GM12878 (cell line): Measurements from ENCODE around the gene SPATA45. TPM values are rescaled to one million over a fixed set of nuclear protein-coding genes. Genes with fewer than 3 reads are reported as not detected.

Experiments used
- BCL11A ChIP-seq: IDR thresholded peaks from 2 replicates; pipeline ENCODE4 v1.6.1; 2011; ENCODE audit warnings: low read depth, low read length
- CEBPB ChIP-seq, 2 experiments: fragments of 150-350 bp in 1 of 2; IDR thresholded peaks; 2 replicates each; pipeline ENCODE4 v1.6.1; 2012 to 2014; ENCODE audit warnings: low read depth in 2 of 2, low read length in 2 of 2, borderline replicate concordance in 1 of 2, inconsistent platforms in 1 of 2
- CHD4 ChIP-seq: fragments of 200-600 bp; sonication (generic); IDR thresholded peaks from 2 replicates; pipeline ENCODE4 v1.6.1; 2016; ENCODE audit warnings: mild to moderate bottlenecking
- CREM ChIP-seq: IDR thresholded peaks from 2 replicates; pipeline ENCODE4 v1.6.1; 2014; ENCODE audit warnings: antibody characterized with exemption, low read depth
- CTCF ChIP-seq, 3 experiments: IDR thresholded peaks in 2 of 3; conservative IDR thresholded peaks in 1 of 3; 2 replicates each; pipeline ENCODE4 v1.5.1; 2011; ENCODE audit warnings: low read depth in 3 of 3, low read length in 3 of 3, mild to moderate bottlenecking in 3 of 3, control low read depth in 2 of 3, moderate library complexity in 2 of 3, inconsistent platforms in 1 of 3, mixed read lengths in 1 of 3; ENCODE audit not compliant: control insufficient read depth in 2 of 3, insufficient read depth in 1 of 3; ENCODE audit errors: extremely low read depth in 1 of 3
- DPF2 ChIP-seq: fragments of 450-650 bp; IDR thresholded peaks from 2 replicates; pipeline ENCODE4 v1.6.1; 2017; ENCODE audit warnings: mild to moderate bottlenecking
- EED ChIP-seq: sonication (generic); IDR thresholded peaks from 2 replicates; pipeline ENCODE4 v1.6.1; 2016; ENCODE audit warnings: antibody characterized with exemption, low read depth
- EP300 ChIP-seq, 2 experiments: fragments of 150-350 bp in 1 of 2; IDR thresholded peaks; 2 replicates each; pipeline ENCODE4 v1.6.1; 2011 to 2012; ENCODE audit warnings: low read depth in 2 of 2, low read length in 2 of 2, borderline replicate concordance in 1 of 2, improper control_type of control experiment in 1 of 2, inconsistent platforms in 1 of 2; ENCODE audit not compliant: control insufficient read depth in 1 of 2
- ETV6 ChIP-seq, 2 experiments: fragments of 450-650 bp in 1 of 2; IDR thresholded peaks in 1 of 2; conservative IDR thresholded peaks in 1 of 2; 2 replicates each; pipeline ENCODE4 v1.6.1; 2014; ENCODE audit warnings: antibody characterized with exemption in 1 of 2, borderline replicate concordance in 1 of 2, low read depth in 1 of 2, mild to moderate bottlenecking in 1 of 2, moderate library complexity in 1 of 2
- FOS ChIP-seq: IDR thresholded peaks from 3 replicates; pipeline ENCODE4 v1.6.1; 2011; ENCODE audit warnings: borderline replicate concordance; ENCODE audit not compliant: insufficient read length; ENCODE audit errors: extremely low read depth
- IRF5 ChIP-seq: fragments of 450-650 bp; IDR thresholded peaks from 2 replicates; pipeline ENCODE4 v1.6.1; 2017; ENCODE audit warnings: borderline replicate concordance
- JUND ChIP-seq: IDR thresholded peaks from 2 replicates; pipeline ENCODE4 v1.6.1; 2012; ENCODE audit warnings: low read depth, mild to moderate bottlenecking, low read length, improper control_type of control experiment, moderate library complexity
- KAT2A ChIP-seq: conservative IDR thresholded peaks from 2 replicates; pipeline ENCODE4 v1.6.1; 2011; ENCODE audit warnings: low read depth, low read length; ENCODE audit not compliant: control insufficient read depth
- KLF5 ChIP-seq: fragments of 450-650 bp; IDR thresholded peaks from 2 replicates; pipeline ENCODE4 v1.6.1; 2014; ENCODE audit warnings: mild to moderate bottlenecking; ENCODE audit not compliant: partially characterized antibody
- NFIC ChIP-seq: IDR thresholded peaks from 2 replicates; pipeline ENCODE4 v1.6.1; 2012; ENCODE audit warnings: low read depth, mild to moderate bottlenecking, inconsistent platforms, low read length, moderate library complexity
- NFYA ChIP-seq: IDR thresholded peaks from 2 replicates; pipeline ENCODE4 v1.6.1; 2011; ENCODE audit warnings: low read depth, mild to moderate bottlenecking, low read length, improper control_type of control experiment, borderline replicate concordance
- PAX8 ChIP-seq: fragments of 450-650 bp; IDR thresholded peaks from 2 replicates; pipeline ENCODE4 v1.6.1; 2017; ENCODE audit warnings: mild to moderate bottlenecking, moderate library complexity
- PML ChIP-seq: IDR thresholded peaks from 2 replicates; pipeline ENCODE4 v1.6.1; 2012; ENCODE audit warnings: low read length, inconsistent platforms
- POLR2AphosphoS5 ChIP-seq: IDR thresholded peaks from 2 replicates; pipeline ENCODE4 v1.6.1; 2011; ENCODE audit warnings: mild to moderate bottlenecking, low read length, inconsistent platforms
- RAD51 ChIP-seq: fragments of 450-650 bp; IDR thresholded peaks from 2 replicates; pipeline ENCODE4 v1.6.1; 2016; ENCODE audit warnings: moderate library complexity, mild to moderate bottlenecking, inconsistent platforms
- SRF ChIP-seq, 2 experiments: IDR thresholded peaks; 2 replicates each; pipeline ENCODE4 v1.6.1; 2011; ENCODE audit warnings: low read depth in 2 of 2, low read length in 2 of 2, mild to moderate bottlenecking in 1 of 2, moderate library complexity in 1 of 2
- TCF7 ChIP-seq: IDR thresholded peaks from 2 replicates; pipeline ENCODE4 v1.6.1; 2014; ENCODE audit warnings: antibody characterized with exemption, borderline replicate concordance
- USF2 ChIP-seq: IDR thresholded peaks from 2 replicates; pipeline ENCODE4 v1.6.1; 2011; ENCODE audit warnings: low read depth, low read length, improper control_type of control experiment, borderline replicate concordance
- WRNIP1 ChIP-seq: IDR thresholded peaks from 2 replicates; pipeline ENCODE4 v1.6.1; 2011; ENCODE audit warnings: low read depth, low read length, improper control_type of control experiment, borderline replicate concordance
- ZNF384 ChIP-seq: IDR thresholded peaks from 2 replicates; pipeline ENCODE4 v1.6.1; 2012; ENCODE audit warnings: low read depth, mild to moderate bottlenecking, low read length, improper control_type of control experiment, borderline replicate concordance
- ZSCAN29 ChIP-seq: fragments of 450-650 bp; IDR thresholded peaks from 2 replicates; pipeline ENCODE4 v1.6.1; 2017; ENCODE audit warnings: mild to moderate bottlenecking, moderate library complexity
- ZZZ3 ChIP-seq: IDR thresholded peaks from 2 replicates; pipeline ENCODE4 v1.6.1; 2011; ENCODE audit warnings: low read depth; ENCODE audit not compliant: control insufficient read depth, insufficient read length
- polyA plus RNA-seq, 11 experiments: library from polyadenylated mRNA; depleted of rRNA in 4 of 11; unstranded in 6 of 11; stranded (reverse) in 5 of 11; fragments of >200 nt; fragmentation: Nextera tagmentation in 4 of 11; fragmentation: Illumina TruSeq in 1 of 11; extraction: Ambion mirVana in 4 of 11; extraction: Trizol in 1 of 11; gene quantifications; 1 replicate in 1 of 11; 2 replicates in 10 of 11; pipeline versions ENCODE4 v1.2.1 to v1.2.3, GENCODE V29; 2011 to 2016; ENCODE audit warnings: inconsistent platforms in 2 of 11, missing spikeins in 2 of 11, low read depth in 1 of 11
- total RNA-seq, 4 experiments: library from RNA; depleted of rRNA in 3 of 4; stranded (reverse); fragments of >200 nt in 3 of 4; fragmentation: Illumina TruSeq in 1 of 4; extraction: Trizol in 1 of 4; gene quantifications; 2 replicates each; pipeline versions ENCODE4 v1.2.1 to v1.2.3, GENCODE V29; 2013 to 2021

Gene SPATA45
- total and polyA plus RNA-seq, 10 of the 15 experiments (the other 5 are each of a cell fraction or from before 2014, with no cell fraction given), result 0.22 to 0.37 (median 0.31) TPM; not detected in 7

- TF ChIP-seq CTCF (IDR thresholded peaks at IDR 0.05 in 2 of 3, conservative IDR thresholded peaks at IDR 0.05 in 1 of 3; ENCODE audit: control insufficient read depth in 2 of 3, extremely low read depth in 1 of 3, insufficient read depth in 1 of 3, low read depth in 3 of 3, low read length in 3 of 3) (no peak), NFYA (no peak), ZZZ3 (peak; percentile 70), PAX8 (no peak), RAD51 (no peak), CEBPB (IDR thresholded peaks at IDR 0.05; ENCODE audit: borderline replicate concordance in 1 of 2, low read depth in 2 of 2, low read length in 2 of 2) (peak in 1 of 2 experiments; percentile 29; a peak in 1 of 4 replicates), WRNIP1 (peak; percentile 91; the same call in 1 of the 2 replicates), ETV6 (conservative IDR thresholded peaks at IDR 0.05 in 1 of 2, IDR thresholded peaks at IDR 0.05 in 1 of 2; ENCODE audit: borderline replicate concordance in 1 of 2, low read depth in 1 of 2) (peak in 1 of 2 experiments; percentile 54; a peak in 1 of 4 replicates), ZSCAN29 (peak; percentile 94), NFIC (peak; percentile 33; the same call in 1 of the 2 replicates), CREM (peak; percentile 80), IRF5 (no peak; the same call in 1 of the 2 replicates), POLR2AphosphoS5 (peak; percentile 98), EP300 (IDR thresholded peaks at IDR 0.05; ENCODE audit: borderline replicate concordance in 1 of 2, control insufficient read depth in 1 of 2, low read depth in 2 of 2, low read length in 2 of 2) (no peak), EED (0 out of 2 replicates have a peak, but pooled peaks have one; percentile 47), PML (peak; percentile 96), ZNF384 (no peak; the same call in 1 of the 2 replicates), USF2 (no peak), CHD4 (no peak), JUND (no peak), FOS (no peak), DPF2 (peak; percentile 81; the same call in 1 of the 2 replicates), SRF (IDR thresholded peaks at IDR 0.05; ENCODE audit: low read depth in 2 of 2, low read length in 2 of 2) (peak in 1 of 2 experiments; percentile 83; a peak in 1 of 4 replicates), BCL11A (no peak), TCF7 (peak; percentile 21; the same call in 1 of the 2 replicates), KLF5 (no peak), KAT2A (no peak)
Observed at GRCh38 chr1:212791676-212792395, 55.6 kb downstream of the SPATA45 start, which contains the start of the genes NSL1 and TATDN3 (continued).
